HG02884 (cell line): ENCODE results near the gene ECEL1.
"Not testable (repeated sequence)": the region's sequence is repeated elsewhere in the genome, so short reads cannot be mapped to it uniquely, and the experiment has no call there.

ENCODE experiments used
- ATAC-seq: cut with Tn5 transposase; IDR thresholded peaks from one replicate; pipeline ENCODE4 v1.9.1; 2021; ENCODE audit warnings: mild to moderate bottlenecking, moderate library complexity; ENCODE audit not compliant: unreplicated experiment

ECEL1 gene, protein sequence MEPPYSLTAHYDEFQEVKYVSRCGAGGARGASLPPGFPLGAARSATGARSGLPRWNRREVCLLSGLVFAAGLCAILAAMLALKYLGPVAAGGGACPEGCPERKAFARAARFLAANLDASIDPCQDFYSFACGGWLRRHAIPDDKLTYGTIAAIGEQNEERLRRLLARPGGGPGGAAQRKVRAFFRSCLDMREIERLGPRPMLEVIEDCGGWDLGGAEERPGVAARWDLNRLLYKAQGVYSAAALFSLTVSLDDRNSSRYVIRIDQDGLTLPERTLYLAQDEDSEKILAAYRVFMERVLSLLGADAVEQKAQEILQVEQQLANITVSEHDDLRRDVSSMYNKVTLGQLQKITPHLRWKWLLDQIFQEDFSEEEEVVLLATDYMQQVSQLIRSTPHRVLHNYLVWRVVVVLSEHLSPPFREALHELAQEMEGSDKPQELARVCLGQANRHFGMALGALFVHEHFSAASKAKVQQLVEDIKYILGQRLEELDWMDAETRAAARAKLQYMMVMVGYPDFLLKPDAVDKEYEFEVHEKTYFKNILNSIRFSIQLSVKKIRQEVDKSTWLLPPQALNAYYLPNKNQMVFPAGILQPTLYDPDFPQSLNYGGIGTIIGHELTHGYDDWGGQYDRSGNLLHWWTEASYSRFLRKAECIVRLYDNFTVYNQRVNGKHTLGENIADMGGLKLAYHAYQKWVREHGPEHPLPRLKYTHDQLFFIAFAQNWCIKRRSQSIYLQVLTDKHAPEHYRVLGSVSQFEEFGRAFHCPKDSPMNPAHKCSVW

DNA sequence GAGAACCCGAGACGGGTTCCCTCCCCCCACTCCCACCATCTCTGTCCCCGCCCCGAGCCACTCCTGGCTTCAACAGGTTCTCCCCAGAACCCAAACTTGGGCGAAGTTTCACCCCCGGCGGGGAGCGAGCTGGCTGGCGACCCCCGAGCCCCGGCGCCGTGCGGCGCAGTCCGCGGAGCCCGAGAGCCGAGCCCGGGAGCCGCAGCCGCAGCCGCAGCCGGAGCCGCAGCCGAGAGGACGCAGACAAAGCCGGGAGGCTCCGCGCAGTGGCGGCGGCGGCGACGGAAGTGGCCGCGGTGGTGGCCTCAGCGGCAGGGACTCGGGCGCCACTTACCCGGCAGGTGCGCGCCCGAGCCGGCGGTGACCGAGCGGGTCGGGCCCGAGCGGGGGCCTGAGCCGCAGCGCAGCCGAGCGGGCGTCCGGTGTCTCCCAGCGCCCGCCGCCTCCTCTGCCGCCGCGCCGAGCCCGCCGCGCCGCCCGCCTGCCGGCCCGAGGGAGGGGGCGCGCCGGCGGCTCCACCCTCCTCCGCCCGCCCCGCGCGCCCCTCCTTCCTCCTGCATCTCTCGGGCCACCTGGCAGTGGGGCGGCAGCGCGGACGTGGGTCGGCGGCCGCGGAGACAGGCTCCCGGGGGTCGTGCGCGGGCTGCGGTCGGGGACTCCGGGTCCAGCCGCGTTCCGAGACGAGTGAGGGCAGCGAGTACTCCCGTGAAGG, at the start of gene ECEL1:
ECEL1 (minus strand) TSS at position 450 of the 712 bp plus-strand sequence. CDS start 1,181 bp downstream, outside the sequence.
- no peak for ATAC-seq

DNA sequence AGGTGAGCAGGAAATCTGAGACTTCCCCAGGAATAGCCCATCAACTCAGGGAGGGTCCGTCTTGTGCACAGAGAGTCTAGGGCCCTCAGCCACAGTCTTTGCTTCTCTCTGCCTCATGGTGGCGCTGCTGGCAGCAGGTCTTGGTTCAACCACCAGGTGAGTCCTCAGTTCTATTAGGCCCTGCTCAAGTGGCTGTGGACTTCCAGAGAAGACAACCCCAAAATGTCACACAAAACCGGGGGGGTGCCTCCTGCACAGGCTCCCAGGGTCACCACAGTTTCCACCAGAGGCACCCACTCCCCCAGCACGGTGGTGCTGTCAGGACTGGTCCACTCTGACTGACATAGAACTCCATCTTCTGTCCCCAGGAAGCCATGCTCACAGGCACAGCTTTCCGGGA, 49.4 kb upstream of the ECEL1 start:
- ATAC-seq = no peak

- ATAC-seq = no peak
Measured at GRCh38 chr2:232535761-232536530, 48.3 kb upstream of the ECEL1 start.

GRCh38 chr2:232534940-232535651, 47.5 kb upstream of the ECEL1 start:
- no peak for ATAC-seq

DNA sequence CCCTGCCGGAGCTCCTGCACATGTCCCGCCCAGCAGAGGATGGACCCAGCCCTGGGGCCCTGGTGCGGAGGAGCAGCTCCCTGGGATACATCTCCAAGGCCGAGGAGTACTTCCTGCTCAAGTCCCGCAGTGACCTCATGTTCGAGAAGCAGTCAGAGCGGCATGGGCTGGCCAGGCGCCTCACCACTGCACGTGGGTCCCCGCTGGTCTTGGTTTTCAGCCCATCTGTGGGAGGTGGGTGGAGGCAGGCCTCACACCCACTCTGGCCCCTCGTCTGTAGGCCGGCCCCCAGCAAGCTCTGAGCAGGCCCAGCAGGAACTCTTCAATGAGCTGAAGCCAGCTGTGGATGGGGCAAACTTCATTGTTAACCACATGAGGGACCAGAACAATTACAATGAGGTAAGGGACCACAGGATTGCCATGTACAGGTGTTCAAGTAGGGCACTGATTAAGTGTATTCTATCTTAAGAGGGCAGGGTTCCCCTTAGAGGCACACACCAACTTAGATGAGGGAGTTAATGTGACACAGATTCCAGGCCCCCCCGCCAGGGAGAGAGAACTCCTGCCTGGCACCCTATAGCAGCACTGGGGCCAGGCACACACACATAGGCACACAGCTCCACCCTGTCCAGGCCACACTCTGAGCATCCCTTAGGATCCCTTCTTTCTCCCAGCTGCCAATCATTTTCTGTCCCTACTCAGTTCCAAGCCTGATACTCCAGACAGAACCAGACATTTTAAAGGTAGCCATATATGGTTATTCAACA, 46.5 kb upstream of the ECEL1 start:
- no peak for ATAC-seq

- not testable (repeated sequence) for ATAC-seq
Measured at GRCh38 chr2:232532821-232533220, 45.2 kb upstream of the ECEL1 start.

- no peak for ATAC-seq
Measured at GRCh38 chr2:232532419-232532818, 44.8 kb upstream of the ECEL1 start.

DNA sequence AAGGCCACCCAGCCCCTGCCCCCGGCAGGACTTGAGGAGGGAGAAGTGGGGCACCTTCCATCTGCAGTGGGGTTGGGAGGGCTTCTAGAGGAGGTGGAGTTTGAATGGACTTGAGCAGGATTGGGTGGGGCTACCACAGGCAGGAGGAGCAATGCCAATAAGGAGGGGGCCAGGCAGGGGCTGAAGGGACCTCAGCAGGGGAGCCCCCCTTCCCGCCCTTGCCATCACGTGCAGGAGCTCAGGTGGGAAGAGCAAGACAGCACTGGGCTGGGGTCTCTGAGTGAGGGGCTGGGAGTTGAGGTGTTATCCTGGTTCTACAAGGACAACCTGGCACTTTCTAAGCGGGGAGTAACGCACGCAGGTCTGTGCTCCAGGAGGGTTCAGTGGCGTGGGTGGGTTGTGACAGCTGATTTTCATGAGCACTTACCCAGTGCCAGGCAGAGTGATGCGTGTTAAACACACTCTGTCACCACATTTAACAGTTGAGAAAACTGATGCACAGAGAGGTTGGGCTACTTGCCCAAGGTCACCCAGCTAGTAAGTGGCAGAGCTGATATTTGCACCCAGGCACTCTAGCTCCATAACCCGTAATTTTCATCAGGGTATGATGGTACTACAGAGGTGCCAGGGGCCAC, 43.1 kb upstream of the ECEL1 start:
- no peak for ATAC-seq

GRCh38 chr2:232529806-232530547, 42.3 kb upstream of the ECEL1 start:
- no peak for ATAC-seq

DNA sequence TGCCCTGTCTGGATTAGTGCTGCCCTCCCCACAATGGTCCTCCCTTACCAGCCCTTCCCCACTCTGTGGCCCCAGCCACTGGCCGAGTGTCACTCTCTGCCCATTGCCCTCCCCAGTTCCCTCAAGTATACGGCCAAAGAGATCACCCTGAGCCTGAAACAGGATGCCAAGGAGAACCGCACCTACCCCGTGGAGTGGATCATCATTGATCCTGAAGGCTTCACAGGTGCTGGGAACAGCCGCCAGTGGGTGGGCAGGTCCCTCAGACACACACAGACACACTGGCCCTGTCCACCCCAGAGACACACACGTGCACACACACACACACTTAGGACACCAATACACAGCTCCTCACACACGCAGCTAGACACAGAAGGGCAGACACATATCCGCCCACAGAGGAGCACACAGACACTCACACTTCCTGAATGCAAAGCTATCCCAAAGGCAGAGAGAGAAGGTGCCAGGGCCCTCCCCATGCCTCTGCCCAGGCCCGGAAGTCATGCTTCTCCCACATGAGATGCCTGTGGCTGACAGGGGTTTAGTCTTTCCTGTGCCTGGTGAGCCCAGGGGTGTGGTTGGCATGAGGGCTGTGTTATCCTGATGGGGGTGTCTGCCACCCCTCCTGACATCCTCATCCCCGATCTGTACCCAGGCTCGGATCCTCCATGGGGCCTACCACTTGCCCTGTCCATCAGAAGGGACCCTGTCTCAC, 41.3 kb upstream of the ECEL1 start:
- ATAC-seq = no peak

GRCh38 chr2:232527905-232528470, 40.4 kb upstream of the ECEL1 start:
- no peak for ATAC-seq

- ATAC-seq = no peak
Measured at GRCh38 chr2:232526372-232526941, 38.8 kb upstream of the ECEL1 start.

DNA sequence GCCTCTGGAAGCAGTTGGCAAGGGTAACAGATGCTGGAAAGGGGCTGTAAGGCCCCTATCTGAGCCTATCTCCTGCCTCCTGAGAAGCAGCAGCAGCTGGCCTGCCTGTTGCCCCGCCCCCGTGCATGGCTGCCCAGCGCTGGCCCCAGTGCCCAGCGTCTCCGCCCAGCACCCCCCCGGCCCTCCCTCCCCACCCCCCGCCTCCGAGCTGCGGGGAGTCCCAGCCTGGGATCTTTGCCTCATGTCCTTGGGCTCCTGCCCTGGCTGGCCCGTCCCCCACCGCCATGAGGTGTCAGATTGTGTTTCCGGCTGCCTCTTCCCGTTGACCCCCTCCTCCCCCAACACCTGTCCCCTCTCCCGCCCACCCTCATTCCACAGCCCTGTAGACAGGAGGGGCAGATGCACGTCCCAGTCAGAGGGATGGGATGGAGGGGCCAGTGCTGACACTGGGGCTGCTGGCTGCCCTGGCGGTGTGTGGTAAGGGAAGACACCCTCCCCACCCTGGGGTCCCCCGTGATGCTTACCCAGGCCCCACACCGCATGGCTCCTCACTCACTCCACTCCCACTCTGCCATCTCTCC, 38.2 kb upstream of the ECEL1 start, which contains the start of gene CHRND:
CHRND (plus strand) TSS at position 370 of the 581 bp plus-strand sequence; CDS start at position 426, 56 bp downstream.
- no peak for ATAC-seq

GRCh38 chr2:232525199-232525598, 37.6 kb upstream of the ECEL1 start:
- ATAC-seq = no peak

DNA sequence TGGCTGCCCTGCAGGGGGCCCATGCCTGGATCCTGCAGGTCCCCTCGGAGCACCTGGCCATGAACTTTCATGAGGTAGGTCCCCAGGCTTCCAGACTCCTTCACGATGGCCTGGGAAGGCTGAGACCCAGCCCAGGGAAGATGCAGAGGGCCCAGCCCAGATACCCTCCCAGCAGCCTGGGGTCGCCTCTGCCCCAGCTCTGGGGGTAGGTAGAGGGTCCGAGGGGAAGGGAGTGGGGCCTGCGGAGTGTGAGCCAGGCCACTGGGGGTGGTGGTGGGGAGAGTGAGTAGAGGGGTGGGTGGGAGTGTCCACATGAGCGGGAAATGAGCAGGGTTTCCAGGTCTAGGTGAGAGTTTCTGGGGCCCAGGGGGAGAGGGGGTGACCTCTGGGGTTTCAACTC, 37.1 kb upstream of the ECEL1 start:
- no peak for ATAC-seq
